ENCODE measurements around the gene JHY.

DNA sequence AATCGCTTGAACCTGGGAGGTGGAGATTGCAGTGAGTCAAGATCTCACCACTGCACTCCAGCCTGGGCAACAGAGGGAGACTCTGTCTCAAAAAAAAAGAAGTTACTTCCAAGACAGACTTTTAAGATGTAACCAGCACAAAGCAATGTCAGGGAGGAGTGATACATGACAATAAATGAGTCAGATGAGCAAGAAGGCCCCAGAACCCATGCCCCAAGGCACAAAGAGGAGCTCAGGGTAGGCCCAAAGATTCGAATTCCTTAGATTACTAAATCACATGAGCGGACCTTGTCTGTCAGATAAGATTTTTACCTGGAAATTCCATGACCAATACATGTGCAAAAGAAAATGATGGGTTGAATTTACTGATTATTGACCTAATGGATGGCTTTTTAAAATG lies 10.5 kb upstream of the JHY start:
- TF ChIP-seq CTCF (IDR thresholded peaks at IDR 0.05) (no peak), POLR2A (IDR thresholded peaks at IDR 0.05) (no peak)
